ENCODE results near the gene MTFR2. TPM values are rescaled to one million over a fixed set of nuclear protein-coding genes. Genes with fewer than 3 reads are reported as not detected.
A peak's percentile ranks its signal among the peaks of the same experiment; 100 is the strongest.

Gene MTFR2
- total RNA-seq, 2 donors from 2014 or later, result 4.0 to 6.3 TPM

GRCh38 chr6:136251394-136251793 lies 1.3 kb upstream of the MTFR2 start:
- H3K4me1 Mint-ChIP-seq, result peaks cover 18% of the 10 kb centered on the region
- DNase-seq, result no peak
- H3K9me3 ChIP-seq (ENCODE audit: control insufficient read depth, low read length), result no peaks in the 10 kb centered on the region
- peaks cover 8% of the 10 kb centered on the region for H3K36me3 ChIP-seq (ENCODE audit: control insufficient read depth, insufficient read depth, low read length)
- H3K9me3 Mint-ChIP-seq, result no peaks in the 10 kb centered on the region
- TF ChIP-seq, protein P1, sequence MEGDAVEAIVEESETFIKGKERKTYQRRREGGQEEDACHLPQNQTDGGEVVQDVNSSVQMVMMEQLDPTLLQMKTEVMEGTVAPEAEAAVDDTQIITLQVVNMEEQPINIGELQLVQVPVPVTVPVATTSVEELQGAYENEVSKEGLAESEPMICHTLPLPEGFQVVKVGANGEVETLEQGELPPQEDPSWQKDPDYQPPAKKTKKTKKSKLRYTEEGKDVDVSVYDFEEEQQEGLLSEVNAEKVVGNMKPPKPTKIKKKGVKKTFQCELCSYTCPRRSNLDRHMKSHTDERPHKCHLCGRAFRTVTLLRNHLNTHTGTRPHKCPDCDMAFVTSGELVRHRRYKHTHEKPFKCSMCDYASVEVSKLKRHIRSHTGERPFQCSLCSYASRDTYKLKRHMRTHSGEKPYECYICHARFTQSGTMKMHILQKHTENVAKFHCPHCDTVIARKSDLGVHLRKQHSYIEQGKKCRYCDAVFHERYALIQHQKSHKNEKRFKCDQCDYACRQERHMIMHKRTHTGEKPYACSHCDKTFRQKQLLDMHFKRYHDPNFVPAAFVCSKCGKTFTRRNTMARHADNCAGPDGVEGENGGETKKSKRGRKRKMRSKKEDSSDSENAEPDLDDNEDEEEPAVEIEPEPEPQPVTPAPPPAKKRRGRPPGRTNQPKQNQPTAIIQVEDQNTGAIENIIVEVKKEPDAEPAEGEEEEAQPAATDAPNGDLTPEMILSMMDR (conservative IDR thresholded peaks at IDR 0.05), result no peak
- H3K4me3 Mint-ChIP-seq, result peak overlapping the region; percentile 96
- no peaks in the 10 kb centered on the region for H3K27me3 ChIP-seq (ENCODE audit: control insufficient read depth, insufficient read depth, low read length, poor library complexity, severe bottlenecking)
- no peak overlapping the region for H3K27ac ChIP-seq (ENCODE audit: low read depth, low read length)
- H3K27ac Mint-ChIP-seq, result no peak overlapping the region
- no peaks in the 10 kb centered on the region for H3K27me3 Mint-ChIP-seq (ENCODE audit: insufficient read depth)
- no peaks in the 10 kb centered on the region for H3K4me1 ChIP-seq (ENCODE audit: control insufficient read depth, insufficient read depth, low read length)
- peaks cover 4% of the 10 kb centered on the region for H3K36me3 Mint-ChIP-seq (ENCODE audit: low read depth)
- H3K4me3 ChIP-seq (ENCODE audit: low read length), result peak overlapping the region; percentile 95
- 60 to 97% methylated on average over 3 to 4 of the region's 4 CpGs for WGBS, 2 experiments (ENCODE audit: insufficient coverage in 1 of 2, insufficient read length in 1 of 2)
- no peak overlapping the region for H3K9ac ChIP-seq (ENCODE audit: extremely low read depth, low read length, poor library complexity, severe bottlenecking)

DNA sequence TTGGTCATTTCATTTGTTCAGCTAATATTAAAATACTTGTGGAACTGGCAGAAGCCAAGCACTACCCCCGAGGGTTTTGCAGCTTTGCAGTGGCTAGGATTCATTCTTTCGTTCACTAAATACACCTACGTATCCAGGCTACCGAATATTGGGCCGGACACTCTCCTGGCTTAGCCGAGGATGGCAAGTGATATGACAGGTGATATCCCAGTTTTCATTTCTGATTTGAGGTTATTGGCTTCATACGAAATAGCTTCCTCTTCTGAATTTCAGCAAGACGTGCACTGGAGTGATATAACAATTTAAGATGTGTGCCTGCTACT lies 536 bp upstream of the MTFR2 start:
- TF ChIP-seq, protein P1 (conservative IDR thresholded peaks at IDR 0.05), result no peak
- Histone ChIP-seq H3K27me3 (ENCODE audit: control insufficient read depth, insufficient read depth, low read length, poor library complexity, severe bottlenecking) (no peaks in the 10 kb centered on the region), H3K9ac (ENCODE audit: extremely low read depth, low read length, poor library complexity, severe bottlenecking) (peak overlapping the region; percentile 74), H3K27ac (ENCODE audit: low read depth, low read length) (no peak overlapping the region), H3K9me3 (ENCODE audit: control insufficient read depth, low read length) (no peaks in the 10 kb centered on the region), H3K36me3 (ENCODE audit: control insufficient read depth, insufficient read depth, low read length) (peaks cover 8% of the 10 kb centered on the region), H3K4me3 (ENCODE audit: low read length) (peak overlapping the region; percentile 95), H3K4me1 (ENCODE audit: control insufficient read depth, insufficient read depth, low read length) (no peaks in the 10 kb centered on the region)
- H3K36me3 Mint-ChIP-seq (ENCODE audit: low read depth), result peaks cover 4% of the 10 kb centered on the region
- H3K9me3 Mint-ChIP-seq, result no peaks in the 10 kb centered on the region
- H3K4me1 Mint-ChIP-seq, result peaks cover 18% of the 10 kb centered on the region
- peak overlapping the region; percentile 96 for H3K4me3 Mint-ChIP-seq
- peak overlapping the region; percentile 95 for H3K27ac Mint-ChIP-seq
- no peak for DNase-seq
- WGBS, 2 experiments (ENCODE audit: insufficient coverage in 1 of 2, insufficient read length in 1 of 2), result 0 to 4% methylated on average over 2 to 8 of the region's 8 CpGs
- H3K27me3 Mint-ChIP-seq (ENCODE audit: insufficient read depth), result no peaks in the 10 kb centered on the region

GRCh38 chr6:136249336-136249735 lies 775 bp downstream of the MTFR2 start:
- peaks cover 18% of the 10 kb centered on the region for H3K4me1 Mint-ChIP-seq
- Histone ChIP-seq H3K9ac (ENCODE audit: extremely low read depth, low read length, poor library complexity, severe bottlenecking) (peak overlapping the region; percentile 68), H3K27me3 (ENCODE audit: control insufficient read depth, insufficient read depth, low read length, poor library complexity, severe bottlenecking) (no peaks in the 10 kb centered on the region), H3K36me3 (ENCODE audit: control insufficient read depth, insufficient read depth, low read length) (no peaks in the 10 kb centered on the region), H3K27ac (ENCODE audit: low read depth, low read length) (no peak overlapping the region), H3K4me3 (ENCODE audit: low read length) (peak overlapping the region; percentile 95), H3K9me3 (ENCODE audit: control insufficient read depth, low read length) (no peaks in the 10 kb centered on the region), H3K4me1 (ENCODE audit: control insufficient read depth, insufficient read depth, low read length) (no peaks in the 10 kb centered on the region)
- H3K27me3 Mint-ChIP-seq (ENCODE audit: insufficient read depth), result no peaks in the 10 kb centered on the region
- H3K4me3 Mint-ChIP-seq, result peak overlapping the region; percentile 96
- peaks cover 4% of the 10 kb centered on the region for H3K36me3 Mint-ChIP-seq (ENCODE audit: low read depth)
- 34 to 57% methylated on average over 3 to 5 of the region's 6 CpGs for WGBS, 2 experiments (ENCODE audit: insufficient coverage in 1 of 2, insufficient read length in 1 of 2)
- TF ChIP-seq, protein P1 (conservative IDR thresholded peaks at IDR 0.05), result no peak
- DNase-seq, result no peak
- peak overlapping the region; percentile 95 for H3K27ac Mint-ChIP-seq
- H3K9me3 Mint-ChIP-seq, result no peaks in the 10 kb centered on the region
